ENCODE measurements around the gene FAM50B. TPM values are rescaled to one million over a fixed set of nuclear protein-coding genes. Genes with fewer than 3 reads are reported as not detected.

The FAM50B gene
- total and polyA plus RNA-seq, 2 of the 4 experiments (the other 2 are of a cell fraction), result 4.1 to 7.4 TPM

DNA sequence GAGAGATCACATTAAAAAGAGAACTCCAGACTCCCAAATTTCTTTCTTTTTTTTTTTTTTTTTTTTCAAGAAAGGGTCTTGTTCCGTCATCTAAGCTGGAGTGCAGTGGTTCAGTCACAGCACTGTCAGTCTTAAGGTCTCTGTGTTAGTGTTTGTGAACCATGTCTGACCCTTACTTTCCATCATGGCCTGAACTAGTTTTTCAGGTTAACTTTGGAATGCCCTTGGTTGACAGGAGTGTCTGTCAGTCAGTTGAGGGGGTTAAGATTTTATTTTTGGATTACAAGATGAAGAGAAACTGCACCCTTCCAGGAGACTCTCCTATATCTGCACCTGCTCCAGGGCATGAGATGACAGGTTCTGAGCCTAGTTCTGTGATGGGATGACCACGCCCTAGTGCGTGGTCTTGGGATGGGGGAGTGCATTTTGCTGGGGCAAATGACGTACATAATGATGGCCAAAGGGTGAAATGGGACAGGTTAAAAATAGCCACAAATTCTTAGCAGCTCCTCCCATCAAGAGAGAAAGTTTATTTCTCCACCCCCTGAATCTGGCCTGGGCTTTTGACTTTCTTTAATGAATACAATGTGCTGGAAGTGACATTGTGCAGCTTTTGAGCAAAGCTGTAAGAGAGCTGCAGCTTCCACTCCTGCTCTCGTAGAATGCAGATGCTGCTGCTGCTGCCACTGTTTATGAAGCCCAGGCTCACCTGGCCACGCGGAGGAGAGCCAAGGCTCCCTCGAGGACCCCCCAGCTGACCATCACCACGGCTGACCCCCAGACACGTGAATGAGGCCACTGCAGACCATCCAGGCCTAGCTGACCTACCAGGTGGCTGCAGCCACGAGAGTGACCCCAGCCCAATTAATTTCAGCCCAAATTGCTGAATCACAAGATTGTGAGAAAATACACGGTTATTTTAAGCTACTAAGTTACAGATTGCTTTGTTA lies 29.7 kb upstream of the FAM50B start (continued):
- TF ChIP-seq MAZ (IDR thresholded peaks at IDR 0.05; ENCODE audit: borderline replicate concordance, low read depth, low read length), result no peak

DNA sequence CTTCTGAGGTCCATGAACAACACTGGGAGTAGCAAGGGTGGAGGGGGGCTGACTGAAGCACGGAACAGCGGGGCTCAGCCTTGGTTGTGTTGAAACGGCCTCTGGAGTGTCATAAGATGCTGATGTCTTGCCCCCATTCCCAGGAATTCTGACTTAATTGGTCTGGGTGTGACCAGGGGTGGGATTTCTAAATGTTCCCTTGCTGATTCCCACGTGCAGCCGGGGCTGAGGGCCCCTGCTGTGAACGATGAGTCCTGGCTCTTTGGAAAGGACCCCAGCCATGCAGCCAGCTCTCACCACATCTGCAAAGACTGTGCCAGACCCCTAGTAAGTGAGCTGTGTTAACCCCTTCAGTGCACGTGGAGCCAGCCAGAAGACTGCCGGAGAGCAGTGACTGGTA lies 28.6 kb upstream of the FAM50B start:
- no TSS peak for BruUV-seq (replicated peaks)
- no peak for DNase-seq
- in situ Hi-C loops (cut with MboI; ENCODE audit: low sequenced_read_pairs), result no loop called here
- no peaks in the 10 kb centered on the region for H3K9me3 ChIP-seq (ENCODE audit: control insufficient read depth, insufficient read depth, low read length)
- ATAC-seq (ENCODE audit: low read depth), result no peak
- no peak overlapping the region for H4K5ac ChIP-seq (ENCODE audit: low read depth, low read length)
- H3K18ac ChIP-seq (ENCODE audit: low read depth, low read length), result no peak overlapping the region
- H3K4me2 ChIP-seq (ENCODE audit: low read depth, low read length), result no peak overlapping the region
- peak overlapping the region; percentile 33; the same call in 1 of the 2 replicates for H3K4ac ChIP-seq (ENCODE audit: low read depth, low read length)
- intact Hi-C loops (cut with micrococcal nuclease), result no loop called here
- H3K56ac ChIP-seq (ENCODE audit: extremely low read depth, insufficient read depth, low read length), result no peak overlapping the region
- no peak overlapping the region for H2BK120ac ChIP-seq (ENCODE audit: low read depth, low read length)
- H3K9me1 ChIP-seq (ENCODE audit: insufficient read depth, low read length), result peaks cover 20% of the 10 kb centered on the region
- H3K27me3 ChIP-seq (ENCODE audit: control insufficient read depth, insufficient read depth, low read length), result no peaks in the 10 kb centered on the region
- H3K4me1 ChIP-seq (ENCODE audit: control insufficient read depth, insufficient read depth, low read length), result peaks cover 9% of the 10 kb centered on the region
- peak overlapping the region; percentile 77 for H2AK5ac ChIP-seq (ENCODE audit: low read depth, low read length)
- H2AK9ac ChIP-seq (replicated peaks; ENCODE audit: low read depth, low read length, poor library complexity), result peak overlapping the region; percentile 66
- no peak overlapping the region for H3K14ac ChIP-seq (replicated peaks; ENCODE audit: low read depth, low read length)
- H3K9ac ChIP-seq (ENCODE audit: low read depth, low read length), result no peak overlapping the region
- H3K27ac ChIP-seq (ENCODE audit: insufficient read depth, low read length), result no peak overlapping the region
- H4K91ac ChIP-seq (ENCODE audit: insufficient read depth, low read depth, low read length), result peak overlapping the region; percentile 49; the same call in 1 of the 2 replicates
- H3K4me3 ChIP-seq (ENCODE audit: insufficient read depth, low read depth, low read length), result no peak overlapping the region
- no peaks in the 10 kb centered on the region for H3K36me3 ChIP-seq (ENCODE audit: control insufficient read depth, insufficient read depth, low read length)
- no peaks in the 10 kb centered on the region for H3K79me1 ChIP-seq (ENCODE audit: low read depth in 1 of 2, low read length in 2 of 2)
- no peaks in the 10 kb centered on the region for H4K20me1 ChIP-seq (ENCODE audit: insufficient read depth, low read length)
- no peak overlapping the region for H3K23ac ChIP-seq (ENCODE audit: low read depth, low read length)
- WGBS, 2 experiments (ENCODE audit: extremely low coverage in 2 of 2, insufficient read length in 1 of 2), result 70% methylated on average over 4 of the region's 8 CpGs; no CpG with 5 or more reads in 1 of the 2 experiments
- H2BK5ac ChIP-seq (ENCODE audit: low read depth, low read length, poor library complexity, severe bottlenecking), result no peak overlapping the region
- peak overlapping the region; percentile 47 for H2AFZ ChIP-seq (replicated peaks; ENCODE audit: low read length, poor library complexity)
- CTCF ChIA-PET, result no interaction called here
- POLR2A ChIA-PET (ENCODE audit: unreplicated experiment), result no interaction called here
- dilution Hi-C loops (cut with HindIII; ENCODE audit: low sequenced_read_pairs, unreplicated experiment), result no loop called here
- H2BK20ac ChIP-seq (ENCODE audit: low read depth, low read length), result peak overlapping the region; percentile 70; the same call in 1 of the 2 replicates
- H4K8ac ChIP-seq (ENCODE audit: low read depth in 2 of 2, low read length in 2 of 2), result no peak overlapping the region
- H2BK15ac ChIP-seq (ENCODE audit: low read depth, low read length), result no peak overlapping the region
- no peak for TF ChIP-seq RAD21 (IDR thresholded peaks at IDR 0.05; ENCODE audit: low read length)
- no peak for TF ChIP-seq MAZ (IDR thresholded peaks at IDR 0.05; ENCODE audit: borderline replicate concordance, low read depth, low read length)
- TF ChIP-seq MXI1 (IDR thresholded peaks at IDR 0.05; ENCODE audit: borderline replicate concordance, low read depth, low read length), result no peak
- no peak for TF ChIP-seq BHLHE40 (IDR thresholded peaks at IDR 0.05; ENCODE audit: low read depth, low read length)
- no peak for TF ChIP-seq CEBPB (IDR thresholded peaks at IDR 0.05; ENCODE audit: low read depth, low read length)
- no peak for TF ChIP-seq CHD1 (IDR thresholded peaks at IDR 0.05; ENCODE audit: low read depth, low read length)
- TF ChIP-seq RCOR1 (IDR thresholded peaks at IDR 0.05; ENCODE audit: insufficient replicate concordance, low read length), result no peak
- TF ChIP-seq SMC3 (IDR thresholded peaks at IDR 0.05; ENCODE audit: low read depth, low read length), result no peak
- TF ChIP-seq, protein P1, sequence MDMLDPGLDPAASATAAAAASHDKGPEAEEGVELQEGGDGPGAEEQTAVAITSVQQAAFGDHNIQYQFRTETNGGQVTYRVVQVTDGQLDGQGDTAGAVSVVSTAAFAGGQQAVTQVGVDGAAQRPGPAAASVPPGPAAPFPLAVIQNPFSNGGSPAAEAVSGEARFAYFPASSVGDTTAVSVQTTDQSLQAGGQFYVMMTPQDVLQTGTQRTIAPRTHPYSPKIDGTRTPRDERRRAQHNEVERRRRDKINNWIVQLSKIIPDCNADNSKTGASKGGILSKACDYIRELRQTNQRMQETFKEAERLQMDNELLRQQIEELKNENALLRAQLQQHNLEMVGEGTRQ (IDR thresholded peaks at IDR 0.05; ENCODE audit: low read depth, low read length), result no peak
- TF ChIP-seq RFX5 (IDR thresholded peaks at IDR 0.05; ENCODE audit: low read depth, low read length), result no peak
- TF ChIP-seq NFE2L2 (IDR thresholded peaks at IDR 0.05; ENCODE audit: low read depth, low read length), result no peak
- TF ChIP-seq, protein P2, sequence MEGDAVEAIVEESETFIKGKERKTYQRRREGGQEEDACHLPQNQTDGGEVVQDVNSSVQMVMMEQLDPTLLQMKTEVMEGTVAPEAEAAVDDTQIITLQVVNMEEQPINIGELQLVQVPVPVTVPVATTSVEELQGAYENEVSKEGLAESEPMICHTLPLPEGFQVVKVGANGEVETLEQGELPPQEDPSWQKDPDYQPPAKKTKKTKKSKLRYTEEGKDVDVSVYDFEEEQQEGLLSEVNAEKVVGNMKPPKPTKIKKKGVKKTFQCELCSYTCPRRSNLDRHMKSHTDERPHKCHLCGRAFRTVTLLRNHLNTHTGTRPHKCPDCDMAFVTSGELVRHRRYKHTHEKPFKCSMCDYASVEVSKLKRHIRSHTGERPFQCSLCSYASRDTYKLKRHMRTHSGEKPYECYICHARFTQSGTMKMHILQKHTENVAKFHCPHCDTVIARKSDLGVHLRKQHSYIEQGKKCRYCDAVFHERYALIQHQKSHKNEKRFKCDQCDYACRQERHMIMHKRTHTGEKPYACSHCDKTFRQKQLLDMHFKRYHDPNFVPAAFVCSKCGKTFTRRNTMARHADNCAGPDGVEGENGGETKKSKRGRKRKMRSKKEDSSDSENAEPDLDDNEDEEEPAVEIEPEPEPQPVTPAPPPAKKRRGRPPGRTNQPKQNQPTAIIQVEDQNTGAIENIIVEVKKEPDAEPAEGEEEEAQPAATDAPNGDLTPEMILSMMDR (conservative IDR thresholded peaks at IDR 0.05; ENCODE audit: low read depth, low read length), result no peak
- TF ChIP-seq POLR2A (IDR thresholded peaks at IDR 0.05; ENCODE audit: low read depth, low read length), result no peak
- no peak for TF ChIP-seq FOS (IDR thresholded peaks at IDR 0.05; ENCODE audit: low read depth, low read length)

Data from IMR-90 (cell line).